ENCODE measurements around the gene GREB1.

The GREB1 gene

DNA sequence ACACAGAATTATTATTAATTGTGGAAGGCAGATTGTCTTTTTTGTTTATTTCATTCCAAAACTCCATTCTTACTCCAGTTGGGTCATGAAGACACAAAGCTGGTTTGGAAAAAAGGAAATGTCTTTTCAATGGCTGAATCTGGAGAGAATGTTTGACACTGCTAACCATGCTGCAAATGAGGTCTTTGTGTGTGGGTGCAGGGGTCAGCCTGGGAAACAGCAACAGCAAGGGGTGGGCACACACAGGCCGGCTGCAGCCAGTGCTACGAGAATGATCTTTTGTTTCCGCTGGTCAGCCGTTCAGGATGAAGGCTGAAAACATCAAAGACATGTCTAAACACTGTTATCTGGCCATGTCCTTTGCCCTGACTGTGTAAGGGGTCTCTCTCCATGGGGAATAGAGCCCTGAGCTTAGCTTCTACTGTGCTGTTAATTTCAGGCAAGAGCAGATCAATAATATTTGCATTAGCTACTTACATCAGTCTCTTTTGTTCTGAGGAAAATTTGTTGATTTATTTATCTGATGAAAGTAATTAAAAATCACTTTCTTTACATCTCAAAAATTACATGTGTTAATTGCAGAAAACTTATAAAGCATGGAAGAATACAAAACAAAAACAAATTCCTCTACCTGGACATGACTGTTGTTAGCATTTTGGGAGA, 34.6 kb upstream of the GREB1 start:
- H3K4me3 ChIP-seq (ENCODE audit: low read length): no peak overlapping the region
- peaks cover 33% of the 10 kb centered on the region for H3K4me1 ChIP-seq (ENCODE audit: control insufficient read depth, low read depth, low read length)
- no peak overlapping the region for H3K27ac ChIP-seq (ENCODE audit: low read length)
- H3K36me3 ChIP-seq (ENCODE audit: control insufficient read depth, low read depth, low read length): no peaks in the 10 kb centered on the region
- H3K9ac ChIP-seq (ENCODE audit: low read length): no peak overlapping the region
- H3K27me3 ChIP-seq (ENCODE audit: control insufficient read depth, insufficient read depth, low read length): no peaks in the 10 kb centered on the region
- no peaks in the 10 kb centered on the region for H3K9me3 ChIP-seq (ENCODE audit: control insufficient read depth, low read depth, low read length)

DNA sequence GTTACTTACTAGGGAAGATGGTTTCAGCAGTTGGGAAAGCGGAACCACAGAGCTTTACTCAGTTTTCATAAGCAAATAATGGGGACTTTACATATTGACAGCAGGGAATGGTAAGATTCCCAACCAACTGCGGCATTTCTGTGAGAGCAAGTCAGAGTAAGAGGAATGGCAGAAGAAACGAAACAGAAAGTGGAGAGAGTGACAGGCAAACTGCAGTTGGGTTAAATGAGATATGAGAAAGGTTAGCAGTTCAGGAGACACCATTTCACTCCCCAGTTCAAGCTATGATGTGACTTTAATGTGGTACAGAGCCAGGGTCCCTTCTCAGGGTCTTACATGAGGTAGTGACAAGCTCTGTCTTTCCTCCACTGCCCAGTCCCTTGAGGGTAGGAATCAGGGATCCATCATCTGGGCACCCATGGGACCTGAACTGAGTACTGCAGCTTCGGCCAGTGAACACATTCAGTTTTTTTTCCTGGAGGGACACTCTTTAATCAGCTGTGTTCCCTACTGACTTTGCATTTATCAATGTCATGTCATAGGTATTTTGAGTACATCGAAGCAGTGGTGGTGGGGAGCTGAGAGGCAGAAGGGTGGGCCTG, 33.0 kb upstream of the GREB1 start:
- Histone ChIP-seq H3K9ac (ENCODE audit: low read length) (no peak overlapping the region), H3K4me1 (ENCODE audit: control insufficient read depth, low read depth, low read length) (peaks cover 23% of the 10 kb centered on the region), H3K27me3 (ENCODE audit: control insufficient read depth, insufficient read depth, low read length) (no peaks in the 10 kb centered on the region), H3K4me3 (ENCODE audit: low read length) (no peak overlapping the region), H3K36me3 (ENCODE audit: control insufficient read depth, low read depth, low read length) (no peaks in the 10 kb centered on the region), H3K9me3 (ENCODE audit: control insufficient read depth, low read depth, low read length) (no peaks in the 10 kb centered on the region), H3K27ac (ENCODE audit: low read length) (no peak overlapping the region)

DNA sequence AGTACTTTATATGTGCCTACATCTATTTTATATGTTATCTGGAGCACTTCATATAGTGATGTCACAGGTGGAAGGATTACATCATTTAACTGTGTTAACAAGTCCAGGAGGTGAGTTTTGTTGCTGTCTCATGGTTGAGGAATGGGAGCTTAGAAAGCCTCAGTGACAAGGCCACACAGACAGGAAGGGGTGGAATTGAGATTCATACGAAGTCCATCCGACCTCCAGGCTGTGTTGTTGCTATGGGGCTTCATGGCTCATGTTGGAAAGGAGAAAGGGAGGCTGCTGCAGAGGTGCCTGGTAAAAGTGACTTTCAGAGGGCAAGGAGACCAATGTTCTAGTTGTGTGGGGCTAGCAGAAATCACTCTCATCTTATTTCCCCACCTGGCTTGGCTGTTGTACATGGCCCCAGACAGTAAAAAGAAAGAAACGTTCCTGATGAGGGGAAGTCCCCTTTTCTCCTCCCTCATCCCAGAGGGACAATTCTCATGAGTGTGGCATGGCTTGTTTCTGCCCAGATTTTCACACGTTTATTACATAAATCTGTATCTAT, 31.0 kb upstream of the GREB1 start:
- H3K4me1 ChIP-seq (ENCODE audit: control insufficient read depth, low read depth, low read length): peaks cover 19% of the 10 kb centered on the region
- no peak overlapping the region for H3K4me3 ChIP-seq (ENCODE audit: low read length)
- H3K36me3 ChIP-seq (ENCODE audit: control insufficient read depth, low read depth, low read length): no peaks in the 10 kb centered on the region
- H3K27ac ChIP-seq (ENCODE audit: low read length): no peak overlapping the region
- H3K27me3 ChIP-seq (ENCODE audit: control insufficient read depth, insufficient read depth, low read length): no peaks in the 10 kb centered on the region
- H3K9me3 ChIP-seq (ENCODE audit: control insufficient read depth, low read depth, low read length): no peaks in the 10 kb centered on the region
- no peak overlapping the region for H3K9ac ChIP-seq (ENCODE audit: low read length)

DNA sequence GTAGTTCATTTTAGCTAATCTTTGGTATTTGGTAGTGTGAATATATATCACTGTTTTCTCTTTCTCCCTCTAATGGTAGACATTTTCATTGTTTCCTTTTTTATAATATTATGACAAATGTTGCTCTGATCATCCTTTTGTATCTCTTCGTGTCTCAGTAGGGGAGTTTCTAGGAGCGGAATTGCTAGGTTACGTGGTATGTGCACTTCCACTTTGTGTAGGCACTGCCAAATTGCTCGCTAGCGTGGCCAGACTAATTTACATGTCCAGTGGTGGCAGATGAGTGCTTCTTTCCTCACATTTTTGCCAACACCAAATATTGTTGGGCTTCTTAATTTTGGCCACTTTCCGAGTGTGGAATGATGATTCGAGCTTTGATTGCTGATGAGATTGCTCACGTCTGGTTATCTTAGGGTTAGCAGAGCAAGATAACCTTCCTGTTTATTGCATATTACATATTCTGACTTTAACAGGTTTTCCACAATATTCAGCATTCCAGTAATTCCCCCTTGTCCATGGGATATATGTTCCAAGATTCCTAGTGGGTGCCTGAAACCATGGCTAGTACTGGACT, 30.4 kb upstream of the GREB1 start:
- H3K27me3 ChIP-seq (ENCODE audit: control insufficient read depth, insufficient read depth, low read length): no peaks in the 10 kb centered on the region
- H3K4me3 ChIP-seq (ENCODE audit: low read length): no peak overlapping the region
- H3K36me3 ChIP-seq (ENCODE audit: control insufficient read depth, low read depth, low read length): no peaks in the 10 kb centered on the region
- H3K9ac ChIP-seq (ENCODE audit: low read length): no peak overlapping the region
- peaks cover 17% of the 10 kb centered on the region for H3K4me1 ChIP-seq (ENCODE audit: control insufficient read depth, low read depth, low read length)
- H3K9me3 ChIP-seq (ENCODE audit: control insufficient read depth, low read depth, low read length): no peaks in the 10 kb centered on the region
- no peak overlapping the region for H3K27ac ChIP-seq (ENCODE audit: low read length)

DNA sequence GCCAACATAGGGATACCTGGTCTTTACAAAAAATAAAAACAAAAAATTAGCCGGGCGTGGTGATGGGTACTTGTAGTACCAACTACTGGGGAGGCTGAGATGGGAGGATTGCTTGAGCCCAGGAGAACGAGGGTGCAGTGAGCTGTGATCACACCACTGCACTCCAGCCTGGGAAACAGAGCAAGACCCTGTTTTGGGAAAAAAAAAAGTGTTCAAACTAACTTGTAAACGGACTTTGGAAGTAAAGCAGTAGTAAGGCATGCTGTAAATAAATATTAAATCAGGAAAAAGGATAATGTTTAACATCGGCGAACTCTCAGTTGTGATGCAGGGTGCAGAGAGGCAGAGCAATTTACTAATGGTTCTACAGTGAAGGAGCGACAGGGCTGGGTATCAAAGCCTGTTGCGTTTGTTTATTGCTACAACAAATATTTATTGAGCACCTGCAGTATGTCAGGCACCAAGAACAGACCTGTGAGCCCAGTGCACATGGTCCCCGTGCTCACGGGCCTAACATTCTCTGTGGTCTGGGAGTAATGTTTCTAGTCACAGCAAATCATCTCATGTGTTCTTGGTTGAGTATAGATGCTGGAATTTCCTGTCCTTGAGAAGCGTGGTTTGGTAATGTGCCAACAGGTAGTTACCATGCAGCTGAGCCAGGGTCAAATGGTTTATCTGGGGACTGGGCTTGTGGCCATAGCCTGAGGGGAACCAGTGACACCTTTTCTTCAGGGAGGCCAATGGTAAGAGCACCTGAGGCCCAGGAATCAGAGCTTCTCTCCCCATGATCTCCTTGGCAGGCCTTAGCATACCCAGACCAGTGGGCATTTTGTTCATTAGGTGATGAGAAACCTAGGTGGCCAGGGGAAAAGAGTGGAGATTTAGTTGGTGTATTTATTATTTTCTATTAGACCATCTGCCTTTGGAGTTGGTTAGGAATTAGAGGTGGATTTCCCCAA, 27.9 kb upstream of the GREB1 start:
- Histone ChIP-seq H3K27me3 (ENCODE audit: control insufficient read depth, insufficient read depth, low read length) (no peaks in the 10 kb centered on the region), H3K9ac (ENCODE audit: low read length) (no peak overlapping the region), H3K27ac (ENCODE audit: low read length) (no peak overlapping the region), H3K4me1 (ENCODE audit: control insufficient read depth, low read depth, low read length) (peaks cover 1% of the 10 kb centered on the region), H3K4me3 (ENCODE audit: low read length) (no peak overlapping the region), H3K9me3 (ENCODE audit: control insufficient read depth, low read depth, low read length) (no peaks in the 10 kb centered on the region), H3K36me3 (ENCODE audit: control insufficient read depth, low read depth, low read length) (no peaks in the 10 kb centered on the region)

DNA sequence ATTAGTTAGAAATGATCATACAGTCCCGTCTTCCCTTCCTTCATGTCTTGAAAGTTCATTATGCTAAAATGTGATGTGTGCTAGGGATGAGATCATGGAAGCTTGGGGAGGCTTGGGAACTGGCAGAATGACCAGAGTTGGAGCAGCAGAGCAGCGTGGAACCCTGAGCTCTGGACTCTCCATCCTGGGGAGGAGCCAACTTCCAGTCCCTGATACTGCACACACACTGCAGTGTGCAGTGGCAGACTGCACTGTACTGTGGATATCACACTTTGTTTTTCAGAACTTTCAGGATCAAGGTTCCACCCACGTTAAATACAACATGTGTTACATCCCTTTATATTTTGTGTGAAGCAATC, 27.3 kb upstream of the GREB1 start:
- Histone ChIP-seq H3K27me3 (ENCODE audit: control insufficient read depth, insufficient read depth, low read length) (no peaks in the 10 kb centered on the region), H3K36me3 (ENCODE audit: control insufficient read depth, low read depth, low read length) (no peaks in the 10 kb centered on the region), H3K9ac (ENCODE audit: low read length) (no peak overlapping the region), H3K4me3 (ENCODE audit: low read length) (no peak overlapping the region), H3K27ac (ENCODE audit: low read length) (no peak overlapping the region), H3K9me3 (ENCODE audit: control insufficient read depth, low read depth, low read length) (no peaks in the 10 kb centered on the region), H3K4me1 (ENCODE audit: control insufficient read depth, low read depth, low read length) (no peaks in the 10 kb centered on the region)

DNA sequence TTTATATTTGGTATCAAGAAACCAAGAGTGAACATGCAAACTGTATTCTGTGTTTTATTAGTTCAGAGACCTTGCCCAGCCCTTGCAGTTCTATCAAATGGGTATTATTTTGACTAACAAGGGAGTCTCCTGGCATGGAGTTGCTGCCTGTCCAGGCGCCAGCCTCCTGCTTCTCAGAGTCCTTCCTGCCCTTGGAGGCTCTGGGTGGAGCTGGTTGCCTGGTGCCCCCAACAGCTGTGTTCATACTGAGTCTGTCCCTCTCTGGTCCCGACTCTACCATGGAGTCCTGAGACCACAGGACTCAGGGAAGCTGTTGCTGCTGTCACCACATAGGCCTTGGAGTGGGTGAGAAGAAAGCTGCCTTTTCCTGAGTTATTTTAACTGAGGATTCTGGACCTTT, 26.3 kb upstream of the GREB1 start:
- no peak overlapping the region for H3K27ac ChIP-seq (ENCODE audit: low read length)
- H3K27me3 ChIP-seq (ENCODE audit: control insufficient read depth, insufficient read depth, low read length): no peaks in the 10 kb centered on the region

DNA sequence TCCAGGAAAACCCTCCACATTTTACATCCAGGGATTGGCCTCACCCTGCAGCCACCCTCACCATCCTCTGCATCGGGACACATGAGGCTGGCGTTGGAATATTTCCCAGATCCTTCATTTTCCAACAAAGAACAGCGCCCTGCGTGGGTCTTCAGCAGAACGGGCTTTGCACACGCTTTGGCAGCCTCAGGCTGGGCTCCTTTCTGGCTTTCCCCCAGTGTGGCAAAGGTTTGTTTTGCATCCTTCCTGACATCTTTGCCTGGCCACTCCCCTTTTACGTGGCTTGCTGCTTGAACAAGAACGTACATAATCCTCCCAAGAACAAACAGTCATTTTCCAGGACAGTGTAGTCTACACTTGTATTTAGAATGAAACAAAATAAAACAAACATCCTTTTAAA, 25.6 kb upstream of the GREB1 start:
- Histone ChIP-seq H3K9me3 (ENCODE audit: control insufficient read depth, low read depth, low read length) (no peaks in the 10 kb centered on the region), H3K4me1 (ENCODE audit: control insufficient read depth, low read depth, low read length) (peaks cover 5% of the 10 kb centered on the region), H3K36me3 (ENCODE audit: control insufficient read depth, low read depth, low read length) (no peaks in the 10 kb centered on the region), H3K9ac (ENCODE audit: low read length) (no peak overlapping the region), H3K27me3 (ENCODE audit: control insufficient read depth, insufficient read depth, low read length) (no peaks in the 10 kb centered on the region), H3K4me3 (ENCODE audit: low read length) (no peak overlapping the region), H3K27ac (ENCODE audit: low read length) (no peak overlapping the region)

More for the DNA sequence above, 26.3 kb upstream of the GREB1 start:
- H3K9ac ChIP-seq (ENCODE audit: low read length): no peak overlapping the region
- no peaks in the 10 kb centered on the region for H3K9me3 ChIP-seq (ENCODE audit: control insufficient read depth, low read depth, low read length)
- H3K36me3 ChIP-seq (ENCODE audit: control insufficient read depth, low read depth, low read length): no peaks in the 10 kb centered on the region
- H3K4me3 ChIP-seq (ENCODE audit: low read length): no peak overlapping the region
- H3K4me1 ChIP-seq (ENCODE audit: control insufficient read depth, low read depth, low read length): no peaks in the 10 kb centered on the region

DNA sequence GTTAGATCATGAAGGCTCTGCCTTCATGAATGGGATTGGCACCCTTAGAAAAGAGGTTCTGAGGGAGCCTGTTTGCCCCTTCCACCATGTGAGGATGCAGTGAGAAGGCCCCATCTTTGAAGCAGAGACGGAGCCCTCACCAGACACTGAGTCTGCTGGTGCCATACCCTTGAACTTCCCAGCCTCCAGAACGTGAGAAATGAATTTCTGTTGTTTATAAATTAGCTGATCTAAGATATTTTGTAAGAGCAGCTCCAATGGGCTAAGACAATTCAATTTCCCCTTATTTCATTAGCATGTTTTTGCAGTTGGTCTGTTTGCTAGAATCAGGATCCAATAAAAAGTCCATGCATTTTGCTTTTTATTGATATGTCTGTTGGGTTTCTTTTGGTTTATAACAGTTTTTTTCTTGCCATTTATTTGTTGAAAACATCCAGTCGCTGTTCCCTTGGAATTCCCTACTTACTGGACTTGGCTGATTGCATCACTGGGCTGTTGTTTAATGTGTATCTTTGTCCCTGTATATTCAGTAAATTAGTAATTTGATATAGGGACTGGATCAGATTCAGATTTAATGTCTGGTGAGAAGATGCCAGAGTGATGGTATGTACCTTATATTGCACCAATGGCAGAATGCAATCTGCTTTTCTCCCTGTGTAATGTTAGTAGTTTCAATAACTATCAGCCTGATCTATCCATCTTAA, 24.0 kb upstream of the GREB1 start:
- H3K27me3 ChIP-seq (ENCODE audit: control insufficient read depth, insufficient read depth, low read length): no peaks in the 10 kb centered on the region

DNA sequence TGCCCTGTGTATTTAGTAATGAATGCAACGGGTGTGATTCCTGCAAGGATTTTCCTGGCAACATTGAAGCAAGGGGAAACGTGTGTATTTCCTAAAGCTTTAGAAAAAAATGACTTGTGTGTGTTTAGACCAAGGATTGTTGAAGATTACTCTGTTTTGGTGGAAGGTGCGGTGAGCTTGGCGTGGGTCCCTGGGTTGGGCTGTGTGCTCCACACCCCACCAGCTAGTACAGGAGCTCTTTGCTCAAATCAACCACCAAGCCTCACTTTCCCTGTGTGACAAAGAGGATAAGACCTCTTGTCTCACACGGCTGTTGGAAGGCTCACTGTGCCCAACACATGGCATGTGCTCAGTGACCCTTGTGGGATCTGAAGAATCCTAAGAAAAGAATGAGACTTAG, 21.4 kb upstream of the GREB1 start:
- no peak overlapping the region for H3K27ac ChIP-seq (ENCODE audit: low read length)
- no peak overlapping the region for H3K4me3 ChIP-seq (ENCODE audit: low read length)

More for the DNA sequence above, 24.0 kb upstream of the GREB1 start:
- Histone ChIP-seq H3K27ac (ENCODE audit: low read length) (no peak overlapping the region), H3K9me3 (ENCODE audit: control insufficient read depth, low read depth, low read length) (no peaks in the 10 kb centered on the region), H3K4me1 (ENCODE audit: control insufficient read depth, low read depth, low read length) (peaks cover 17% of the 10 kb centered on the region), H3K36me3 (ENCODE audit: control insufficient read depth, low read depth, low read length) (no peaks in the 10 kb centered on the region), H3K4me3 (ENCODE audit: low read length) (no peak overlapping the region), H3K9ac (ENCODE audit: low read length) (no peak overlapping the region)

DNA sequence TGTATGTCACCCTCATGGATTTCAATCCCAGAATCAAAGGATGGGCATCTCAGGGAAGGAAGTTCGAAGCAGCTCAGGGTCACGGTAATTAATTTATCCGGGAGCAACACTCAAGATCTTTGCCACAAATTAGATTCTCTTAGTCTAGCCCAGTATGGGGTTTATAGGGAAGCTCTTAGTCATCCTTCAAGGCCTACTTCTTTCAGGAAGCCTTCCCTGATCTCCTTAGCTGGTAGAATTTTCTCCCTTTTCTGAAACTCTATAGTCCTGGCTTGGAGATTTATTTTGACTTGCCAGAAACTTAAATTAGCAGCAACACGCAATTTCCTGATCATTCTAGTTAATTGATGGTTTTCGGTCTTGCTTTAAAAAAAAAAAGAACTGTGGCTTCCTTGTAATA, 20.5 kb upstream of the GREB1 start:
- Histone ChIP-seq H3K27me3 (ENCODE audit: control insufficient read depth, insufficient read depth, low read length) (no peaks in the 10 kb centered on the region), H3K27ac (ENCODE audit: low read length) (no peak overlapping the region), H3K4me1 (ENCODE audit: control insufficient read depth, low read depth, low read length) (peaks cover 28% of the 10 kb centered on the region), H3K9me3 (ENCODE audit: control insufficient read depth, low read depth, low read length) (no peaks in the 10 kb centered on the region), H3K36me3 (ENCODE audit: control insufficient read depth, low read depth, low read length) (no peaks in the 10 kb centered on the region), H3K9ac (ENCODE audit: low read length) (no peak overlapping the region), H3K4me3 (ENCODE audit: low read length) (no peak overlapping the region)

More for the DNA sequence above, 21.4 kb upstream of the GREB1 start:
- H3K36me3 ChIP-seq (ENCODE audit: control insufficient read depth, low read depth, low read length): no peaks in the 10 kb centered on the region
- H3K9ac ChIP-seq (ENCODE audit: low read length): no peak overlapping the region
- H3K27me3 ChIP-seq (ENCODE audit: control insufficient read depth, insufficient read depth, low read length): no peaks in the 10 kb centered on the region
- H3K4me1 ChIP-seq (ENCODE audit: control insufficient read depth, low read depth, low read length): peaks cover 28% of the 10 kb centered on the region
- no peaks in the 10 kb centered on the region for H3K9me3 ChIP-seq (ENCODE audit: control insufficient read depth, low read depth, low read length)

All from iPS-18a (cell line).